CD14-positive monocyte (primary cell): Measurements from ENCODE around the gene ELAPOR1. TPM values are rescaled to one million over a fixed set of nuclear protein-coding genes. Genes with fewer than 3 reads are reported as not detected.

Experiments used
- DNase-seq, 3 donors: peaks; one replicate each; pipeline ENCODE4 v3.0.0-alpha.2; 2011 to 2022
- H2AFZ ChIP-seq: 2 replicates; pipeline ENCODE4 v1.6.0; 2012; ENCODE audit warnings: mild to moderate bottlenecking, low read depth, low read length, inconsistent platforms; ENCODE audit not compliant: insufficient read depth, poor library complexity, severe bottlenecking
- H3K27ac ChIP-seq, 2 donors: 1 replicate in 1 of 2; 2 replicates in 1 of 2; pipeline ENCODE4 v1.5.1; 2012 to 2013; ENCODE audit warnings: low read length in 2 of 2, control low read depth in 1 of 2, inconsistent platforms in 1 of 2, low read depth in 1 of 2, mild to moderate bottlenecking in 1 of 2
- H3K27me3 ChIP-seq, 2 donors: one replicate each; pipeline versions ENCODE4 v1.6.0 to v1.6.1; 2011 to 2013; ENCODE audit warnings: low read length in 2 of 2; ENCODE audit not compliant: control insufficient read depth in 2 of 2, insufficient read depth in 2 of 2
- H3K36me3 ChIP-seq, 2 donors: replicated peaks in 1 of 2; 1 replicate in 1 of 2; 2 replicates in 1 of 2; pipeline versions ENCODE4 v1.5.1 to v1.6.1; 2012 to 2013; ENCODE audit warnings: low read length in 2 of 2, control low read depth in 1 of 2, inconsistent platforms in 1 of 2, mild to moderate bottlenecking in 1 of 2; ENCODE audit not compliant: insufficient read depth in 2 of 2, control insufficient read depth in 1 of 2
- H3K4me1 ChIP-seq, 2 donors: 1 replicate in 1 of 2; 2 replicates in 1 of 2; pipeline versions ENCODE4 v1.5.1 to v1.6.1; 2012 to 2013; ENCODE audit warnings: low read length in 2 of 2, control low read depth in 1 of 2, inconsistent platforms in 1 of 2, mild to moderate bottlenecking in 1 of 2, moderate library complexity in 1 of 2; ENCODE audit not compliant: insufficient read depth in 2 of 2, control insufficient read depth in 1 of 2
- H3K4me2 ChIP-seq: replicated peaks from 2 replicates; pipeline ENCODE3; 2012; ENCODE audit warnings: low read length, moderate library complexity, mild to moderate bottlenecking; ENCODE audit not compliant: poor library complexity, severe bottlenecking; ENCODE audit errors: extremely low read depth
- H3K4me3 ChIP-seq, 3 experiments: fragments of 200-600 bp in 1 of 3; sonication (generic) in 1 of 3; replicated peaks in 1 of 3; 1 replicate in 2 of 3; 2 replicates in 1 of 3; pipeline ENCODE4 v1.5.1; 2011 to 2013; ENCODE audit warnings: low read length in 3 of 3, mild to moderate bottlenecking in 3 of 3, control low read depth in 2 of 3, low read depth in 2 of 3, inconsistent platforms in 1 of 3, moderate library complexity in 1 of 3
- H3K79me2 ChIP-seq: 2 replicates; pipeline ENCODE4 v1.6.0; 2012; ENCODE audit warnings: mild to moderate bottlenecking, control low read depth, inconsistent platforms, low read length, moderate library complexity; ENCODE audit not compliant: insufficient read depth
- H3K9ac ChIP-seq: 2 replicates; pipeline ENCODE4 v1.6.0; 2017; ENCODE audit warnings: low read length, mild to moderate bottlenecking; ENCODE audit not compliant: insufficient read depth, poor library complexity, severe bottlenecking
- H3K9me3 ChIP-seq, 2 donors: replicated peaks in 1 of 2; 1 replicate in 1 of 2; 2 replicates in 1 of 2; pipeline versions ENCODE4 v1.5.1 to v1.6.1; 2012 to 2013; ENCODE audit warnings: low read length in 2 of 2, control low read depth in 1 of 2; ENCODE audit not compliant: control insufficient read depth in 1 of 2, insufficient read depth in 1 of 2
- H4K20me1 ChIP-seq: 2 replicates; pipeline ENCODE4 v1.6.0; 2012; ENCODE audit warnings: mild to moderate bottlenecking, low read length, control low read depth, moderate library complexity; ENCODE audit not compliant: insufficient read depth
- H3K27ac Mint-ChIP-seq, 7 donors: one replicate each; pipeline ENCODE4 v1.8.0; 2020; ENCODE audit warnings: mild to moderate bottlenecking in 7 of 7, mixed read lengths in 7 of 7, moderate library complexity in 6 of 7, inconsistent platforms in 2 of 7
- H3K27me3 Mint-ChIP-seq, 3 donors: one replicate each; pipeline ENCODE4 v1.8.0; 2021 to 2022; ENCODE audit warnings: low read depth in 3 of 3, mild to moderate bottlenecking in 3 of 3, mixed read lengths in 3 of 3, moderate library complexity in 3 of 3, inconsistent platforms in 1 of 3
- H3K36me3 Mint-ChIP-seq, 2 donors: one replicate each; pipeline ENCODE4 v1.8.0; 2020; ENCODE audit warnings: mixed read lengths in 2 of 2, inconsistent platforms in 1 of 2, mild to moderate bottlenecking in 1 of 2
- H3K4me1 Mint-ChIP-seq: one replicate; pipeline ENCODE4 v1.8.0; 2020; ENCODE audit warnings: mild to moderate bottlenecking, mixed read lengths
- H3K4me3 Mint-ChIP-seq, 2 donors: one replicate each; pipeline ENCODE4 v1.8.0; 2020; ENCODE audit warnings: mild to moderate bottlenecking in 2 of 2, mixed read lengths in 2 of 2, moderate library complexity in 1 of 2
- H3K9me3 Mint-ChIP-seq, 7 donors: one replicate each; pipeline ENCODE4 v1.8.0; 2020 to 2022; ENCODE audit warnings: mixed read lengths in 7 of 7, mild to moderate bottlenecking in 6 of 7, moderate library complexity in 6 of 7, inconsistent platforms in 2 of 7
- CTCF ChIP-seq: fragments of 200-600 bp; IDR thresholded peaks from one replicate; pipeline ENCODE4 v1.8.0; 2022; ENCODE audit warnings: antibody characterized with exemption, mild to moderate bottlenecking
- whole genome bisulfite sequencing: methylation state at CpG from one replicate; pipeline ENCODE4 v1.1.5; 2013; ENCODE audit warnings: missing lambda C conversion rate; ENCODE audit not compliant: insufficient coverage; 5-methylcytosine and 5-hydroxymethylcytosine counted together
- intact Hi-C, 2 donors: fragments of 100-400 bp; cut with micrococcal nuclease; formaldehyde crosslinking; loops; one replicate each; pipeline versions ENCODE4 v1.15.0 to v1.15.1; 2023
- polyA plus RNA-seq, 3 donors: library from polyadenylated mRNA; depleted of rRNA in 1 of 3; unstranded in 2 of 3; stranded (reverse) in 1 of 3; fragments of 300-500 nt in 2 of 3; fragments of >200 nt in 1 of 3; fragmentation: Illumina TruSeq in 2 of 3; gene quantifications; 1 replicate in 2 of 3; 2 replicates in 1 of 3; pipeline ENCODE4 v1.2.3, GENCODE V29; 2012 to 2021

ELAPOR1 gene
- polyA plus RNA-seq, 3 donors, result 0.12 TPM; not detected in 2

- peaks cover 11 to 13% of the 10 kb centered on the region in 2 donors for H3K4me1 ChIP-seq
- peaks cover 14% of the 10 kb centered on the region for H3K4me1 Mint-ChIP-seq
- no peak overlapping the region for H3K9ac ChIP-seq
- DNase-seq, result no peak
- no peak overlapping the region for H3K4me2 ChIP-seq
- H3K9me3 Mint-ChIP-seq, result peaks cover 0 to 12% (median 4%) of the 10 kb centered on the region in 7 donors
- H3K79me2 ChIP-seq, result no peaks in the 10 kb centered on the region
- H3K27ac ChIP-seq, result no peak overlapping the region
- H3K27me3 Mint-ChIP-seq, result peaks cover 36 to 53% (median 44%) of the 10 kb centered on the region in 3 donors
- H2AFZ ChIP-seq, result no peak overlapping the region
- WGBS, result 78% methylated on average over 3 of the region's 3 CpGs
- intact Hi-C loops, result loop anchor here (10.0 kb wide), 1 partner anchor 153 kb away; the partner anchor contains the start of gene CLCC1 (in 2 of the 2)
- H3K27me3 ChIP-seq, result peaks cover 32 to 33% of the 10 kb centered on the region in 2 donors
- H3K36me3 ChIP-seq, result no peaks in the 10 kb centered on the region
- H4K20me1 ChIP-seq, result no peaks in the 10 kb centered on the region
- no peak overlapping the region for H3K4me3 ChIP-seq
- no peak overlapping the region for H3K27ac Mint-ChIP-seq
- no peak for TF ChIP-seq CTCF
- H3K4me3 Mint-ChIP-seq, result no peak overlapping the region
- peaks cover 0 to 10% of the 10 kb centered on the region in 2 donors for H3K9me3 ChIP-seq
- H3K36me3 Mint-ChIP-seq, result peaks cover under 1 to 8% of the 10 kb centered on the region in 2 donors
Observed at GRCh38 chr1:109118089-109118488, 4.2 kb downstream of the ELAPOR1 start.

DNA sequence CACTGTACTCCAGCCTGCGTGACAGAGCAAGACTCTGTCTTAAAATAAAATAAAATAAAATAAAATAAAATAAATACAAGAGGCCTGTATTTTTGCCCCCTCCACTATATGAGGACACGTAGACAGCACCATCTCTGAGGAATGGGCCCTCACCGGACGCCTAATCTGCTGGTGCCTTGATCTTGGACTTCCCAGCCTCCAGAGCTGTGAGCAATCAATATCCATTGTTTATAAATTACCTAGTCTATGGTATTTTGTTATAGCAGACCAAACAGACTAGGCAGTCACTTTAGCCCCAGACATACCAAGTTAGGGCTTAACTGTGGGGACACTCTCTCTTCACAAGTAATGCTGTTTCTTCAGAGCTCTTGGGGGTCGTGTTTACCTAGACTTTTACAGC is 6.4 kb downstream of the ELAPOR1 start:
- intact Hi-C loops, result no loop called here
- Histone ChIP-seq H3K4me3 (no peak overlapping the region), H2AFZ (no peak overlapping the region), H3K79me2 (no peaks in the 10 kb centered on the region), H4K20me1 (no peaks in the 10 kb centered on the region), H3K27me3 (peaks cover 11 to 13% of the 10 kb centered on the region in 2 donors), H3K9me3 (no peaks in the 10 kb centered on the region), H3K27ac (no peak overlapping the region), H3K4me1 (no peaks in the 10 kb centered on the region), H3K36me3 (no peaks in the 10 kb centered on the region), H3K9ac (no peak overlapping the region), H3K4me2 (no peak overlapping the region)
- no CpG with 5 or more reads among the region's 5 CpGs for WGBS
- TF ChIP-seq CTCF, result no peak
- Mint-ChIP-seq H3K36me3 (no peaks in the 10 kb centered on the region), H3K4me1 (no peaks in the 10 kb centered on the region), H3K27me3 (peaks cover 17 to 35% (median 26%) of the 10 kb centered on the region in 3 donors), H3K9me3 (no peaks in the 10 kb centered on the region), H3K27ac (no peak overlapping the region), H3K4me3 (no peak overlapping the region)
- DNase-seq, result no peak
